HG03095 (cell line): ENCODE measurements around the gene NEU3.

Experiments used
- ATAC-seq: cut with Tn5 transposase; IDR thresholded peaks from one replicate; pipeline ENCODE4 v1.9.1; 2021; ENCODE audit warnings: moderate library complexity; ENCODE audit not compliant: unreplicated experiment

The NEU3 gene

GRCh38 chr11:75056814-75057213, 68.1 kb downstream of the NEU3 start:
- no peak for ATAC-seq

DNA sequence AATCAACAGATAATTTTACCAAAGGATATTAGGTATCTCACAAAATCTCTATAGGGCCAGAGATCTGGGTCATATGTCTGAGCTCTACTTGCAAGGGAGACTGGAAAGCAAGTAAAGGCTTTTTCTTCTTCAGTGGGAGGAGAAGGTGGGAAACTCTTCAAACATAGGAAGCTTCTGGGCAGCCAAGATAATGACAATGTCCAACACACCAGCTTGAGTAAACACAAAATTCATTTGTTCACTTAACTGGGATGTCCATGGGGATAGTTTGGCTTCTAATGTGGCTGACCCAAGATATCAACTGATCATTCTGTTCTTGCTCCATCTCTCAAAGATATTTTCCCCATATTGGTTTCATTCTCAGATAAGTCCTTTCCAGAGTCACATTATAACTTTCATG, 70.6 kb downstream of the NEU3 start:
- no peak for ATAC-seq

- ATAC-seq, result no peak
Measured at GRCh38 chr11:75063741-75064314, 75.1 kb downstream of the NEU3 start.

- no peak for ATAC-seq
Measured at GRCh38 chr11:75066061-75066460, 77.3 kb downstream of the NEU3 start.
